NCI-H82 (cell line): ENCODE results near the gene ATOH7.
"Not testable (repeated sequence)": the region's sequence is repeated elsewhere in the genome, so short reads cannot be mapped to it uniquely, and the experiment has no call there.

ENCODE experiments used
- DNase-seq: peaks from one replicate; lab custom pipeline; 2025; lab: John Stamatoyannopoulos, UW

Gene ATOH7

GRCh38 chr10:68237173-68237572, 5.3 kb upstream of the ATOH7 start:
- no peak for DNase-seq

GRCh38 chr10:68235581-68235980, 3.7 kb upstream of the ATOH7 start:
- peak; percentile 35 for DNase-seq

GRCh38 chr10:68235111-68235510, 3.2 kb upstream of the ATOH7 start:
- DNase-seq, result no peak

- DNase-seq, result peak; percentile 34
Measured at GRCh38 chr10:68233046-68233445, 1.1 kb upstream of the ATOH7 start.

- DNase-seq, result peak; percentile 83
Measured at GRCh38 chr10:68231106-68231816, 652 bp downstream of the ATOH7 start.

- DNase-seq, result peak; percentile 48
Measured at GRCh38 chr10:68230268-68230667, 1.6 kb downstream of the ATOH7 start.

- DNase-seq, result no peak
Measured at GRCh38 chr10:68224810-68225209, 7.1 kb downstream of the ATOH7 start.

GRCh38 chr10:68223535-68224165, 8.3 kb downstream of the ATOH7 start:
- DNase-seq, result peak; percentile 41

- no peak for DNase-seq
Measured at GRCh38 chr10:68222391-68222790, 9.5 kb downstream of the ATOH7 start.

GRCh38 chr10:68221196-68221595, 10.7 kb downstream of the ATOH7 start:
- no peak for DNase-seq

GRCh38 chr10:68218786-68219185, 13.1 kb downstream of the ATOH7 start:
- DNase-seq, result no peak

GRCh38 chr10:68212721-68213352, 19.1 kb downstream of the ATOH7 start:
- peak; percentile 44 for DNase-seq

- DNase-seq, result no peak
Measured at GRCh38 chr10:68211669-68212068, 20.2 kb downstream of the ATOH7 start.

GRCh38 chr10:68208424-68209042, 23.4 kb downstream of the ATOH7 start:
- DNase-seq, result peak; percentile 88

GRCh38 chr10:68202960-68203353, 29.0 kb downstream of the ATOH7 start:
- DNase-seq, result no peak

- peak; percentile 37 for DNase-seq
Measured at GRCh38 chr10:68196701-68197100, 35.2 kb downstream of the ATOH7 start.

- DNase-seq, result not testable (repeated sequence)
Measured at GRCh38 chr10:68195776-68196175, 36.1 kb downstream of the ATOH7 start.

GRCh38 chr10:68194290-68194689, 37.6 kb downstream of the ATOH7 start:
- peak; percentile 5 for DNase-seq

GRCh38 chr10:68192113-68192512, 39.8 kb downstream of the ATOH7 start:
- DNase-seq, result no peak

GRCh38 chr10:68188835-68189234, 43.1 kb downstream of the ATOH7 start:
- no peak for DNase-seq

- no peak for DNase-seq
Measured at GRCh38 chr10:68185085-68185484, 46.8 kb downstream of the ATOH7 start.

- DNase-seq, result no peak
Measured at GRCh38 chr10:68184546-68184945, 47.4 kb downstream of the ATOH7 start.
